ENCODE results near the gene MT2A.
"Not testable (repeated sequence)": the region's sequence is repeated elsewhere in the genome, so short reads cannot be mapped to it uniquely, and the experiment has no call there.

Gene MT2A

GRCh38 chr16:56623184-56623583, 14.8 kb downstream of the MT2A start:
- not testable (repeated sequence) for DNase-seq

- no peak for DNase-seq
Measured at GRCh38 chr16:56623637-56624036, 15.3 kb downstream of the MT2A start.

- no peak for DNase-seq
Measured at GRCh38 chr16:56625140-56625942, 17.0 kb downstream of the MT2A start, which contains the start of gene MT1E. TSS of gene MT1E (plus strand) at chr16:56625781. CDS start at chr16:56625852, 71 bp downstream.

- no peak for DNase-seq
Measured at GRCh38 chr16:56625943-56626654, 17.7 kb downstream of the MT2A start.

DNA sequence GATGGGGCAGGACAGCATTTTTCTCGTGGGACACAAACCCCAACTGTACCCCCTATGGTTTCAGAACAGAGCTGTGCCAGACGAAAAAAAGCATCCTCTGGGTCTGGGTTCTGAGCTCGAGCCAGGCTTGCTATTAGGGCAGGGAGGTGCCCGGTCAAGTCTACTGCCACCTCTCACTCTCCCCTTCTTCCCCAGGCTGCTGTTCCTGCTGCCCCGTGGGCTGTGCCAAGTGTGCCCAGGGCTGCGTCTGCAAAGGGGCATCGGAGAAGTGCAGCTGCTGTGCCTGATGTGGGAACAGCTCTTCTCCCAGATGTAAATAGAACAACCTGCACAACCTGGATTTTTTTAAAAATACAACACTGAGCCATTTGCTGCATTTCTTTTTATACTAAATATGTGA, 18.3 kb downstream of the MT2A start:
- no peak for DNase-seq

DNA sequence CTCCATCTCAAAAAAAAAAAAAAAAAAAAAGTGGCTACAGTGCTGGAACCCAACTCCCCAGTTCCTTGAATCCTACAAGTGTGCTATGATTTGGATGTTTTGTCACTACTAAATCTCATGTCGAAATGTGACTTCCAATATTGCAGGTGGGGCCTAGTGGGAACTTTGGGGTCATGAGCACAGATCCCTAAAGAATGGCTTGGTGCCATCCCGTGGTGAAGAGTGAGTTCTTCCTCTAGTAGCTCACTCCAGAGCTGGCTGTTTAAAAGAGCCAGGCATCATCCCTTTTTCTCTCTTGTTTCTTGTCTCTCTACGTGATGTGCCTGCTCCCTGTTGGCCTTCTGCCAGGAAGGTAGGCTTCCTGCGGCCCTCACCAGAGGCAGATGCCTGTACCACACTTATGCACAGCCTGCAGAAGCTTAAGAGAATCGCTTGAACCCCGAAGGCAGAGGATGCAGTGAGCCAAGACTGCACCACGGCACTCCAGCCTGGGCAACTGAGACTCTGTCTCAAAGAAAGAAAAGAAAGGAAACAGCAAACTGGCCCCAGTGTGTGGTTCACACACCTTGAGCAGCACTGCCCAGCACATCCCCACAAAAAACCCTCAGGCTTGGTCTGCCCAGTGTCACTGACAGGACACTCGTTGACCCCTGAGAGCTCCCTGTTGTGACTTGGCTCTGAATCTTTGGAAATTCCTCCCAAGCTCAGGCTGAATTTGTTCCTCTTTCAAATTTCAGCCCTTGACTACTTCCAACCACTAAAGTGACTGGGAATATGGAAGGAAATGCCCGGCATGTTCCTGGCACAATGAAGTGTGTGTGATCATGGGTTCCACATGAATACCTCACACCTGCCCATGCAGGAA, 20.3 kb downstream of the MT2A start:
- DNase-seq, result no peak

DNA sequence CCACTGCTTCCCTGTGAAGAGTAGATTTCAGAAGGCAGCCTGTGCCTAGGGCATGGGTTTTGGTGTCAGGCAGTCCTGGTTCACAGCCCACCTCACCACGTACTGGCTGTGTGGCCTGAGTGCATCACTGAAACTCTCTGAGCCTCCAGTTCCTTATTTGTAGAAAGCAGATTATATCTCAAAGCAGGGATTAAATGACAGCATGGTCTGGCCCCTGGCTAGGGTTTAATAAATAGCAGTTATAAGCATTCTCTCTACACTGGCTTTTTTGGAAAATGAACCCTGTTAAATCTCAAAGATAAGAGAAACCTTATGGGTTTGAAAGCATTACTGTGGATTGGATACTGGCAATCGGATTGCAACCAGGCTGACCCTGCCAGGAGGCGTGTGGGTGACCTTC, 21.1 kb downstream of the MT2A start:
- DNase-seq, result no peak

- DNase-seq, result no peak
Measured at GRCh38 chr16:56630134-56630533, 21.8 kb downstream of the MT2A start.

GRCh38 chr16:56631197-56631596, 22.8 kb downstream of the MT2A start:
- DNase-seq, result no peak

DNA sequence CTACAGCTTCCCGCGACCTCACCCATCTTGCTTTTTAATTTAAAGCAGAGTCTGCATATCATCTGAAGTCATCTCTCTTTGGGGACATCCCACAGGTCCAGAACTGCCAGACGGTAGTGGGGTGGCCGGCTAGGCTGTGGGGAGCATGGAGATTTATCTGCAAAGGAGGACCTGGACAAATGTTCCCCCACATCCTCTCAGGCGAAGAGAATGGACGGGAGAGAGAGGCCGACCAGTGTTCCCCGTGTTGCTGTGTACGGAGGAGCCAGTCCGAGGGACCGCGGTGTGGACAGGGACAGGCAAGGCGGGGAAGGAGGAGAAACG, 23.4 kb downstream of the MT2A start:
- DNase-seq, result no peak

- DNase-seq, result no peak
Measured at GRCh38 chr16:56632156-56632847, 23.9 kb downstream of the MT2A start, which contains the start of gene MT1M. TSS of gene MT1M (plus strand) at chr16:56632659. CDS start at chr16:56632732, 73 bp downstream.

GRCh38 chr16:56632848-56633365, 24.5 kb downstream of the MT2A start:
- no peak for DNase-seq

DNA sequence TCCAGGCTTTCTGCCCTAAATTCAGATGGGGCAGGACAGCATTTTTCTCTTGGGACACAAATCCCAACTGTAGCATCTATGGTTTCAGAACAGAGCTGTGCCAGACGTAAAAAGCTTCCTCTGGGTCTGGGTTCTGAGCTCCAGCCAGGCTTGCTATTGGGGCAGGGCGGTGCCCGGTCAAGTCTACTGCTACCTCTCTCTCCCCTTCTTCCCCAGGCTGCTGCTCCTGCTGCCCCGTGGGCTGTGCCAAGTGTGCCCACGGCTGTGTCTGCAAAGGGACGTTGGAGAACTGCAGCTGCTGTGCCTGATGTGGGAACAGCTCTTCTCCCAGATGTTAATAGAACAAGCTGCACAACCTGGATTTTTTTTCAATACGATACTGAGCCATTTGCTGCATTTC, 25.2 kb downstream of the MT2A start:
- DNase-seq, result no peak

GRCh38 chr16:56634715-56635440, 26.5 kb downstream of the MT2A start:
- no peak for DNase-seq

DNA sequence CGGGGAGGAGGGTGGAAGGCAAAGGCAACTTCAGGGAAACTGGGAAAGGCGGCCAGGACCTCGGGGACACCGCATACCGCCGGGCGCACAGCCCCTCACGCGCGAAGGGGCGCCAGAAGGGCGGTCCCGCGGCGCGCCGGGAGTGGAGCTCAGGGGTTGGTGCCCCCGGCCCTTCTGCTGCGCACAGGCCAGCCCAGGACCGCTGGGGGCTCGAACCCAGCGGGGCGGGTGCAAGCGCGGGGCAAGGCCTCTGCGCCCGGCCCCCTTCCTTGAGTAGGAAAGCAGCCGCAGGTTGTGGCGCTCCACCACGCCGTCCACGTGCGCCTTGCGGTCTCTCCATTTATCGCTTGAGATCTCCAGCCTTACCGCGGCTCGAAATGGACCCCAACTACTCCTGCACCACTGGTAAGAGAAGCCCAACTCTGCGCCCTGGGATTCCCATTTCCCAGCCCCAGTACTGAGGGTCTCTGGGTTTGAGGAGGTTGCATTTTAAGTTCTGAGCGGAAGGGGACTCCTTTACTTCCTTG, 27.1 kb downstream of the MT2A start:
- no peak for DNase-seq

GRCh38 chr16:56636616-56637413, 28.4 kb downstream of the MT2A start:
- DNase-seq, result no peak

- DNase-seq, result no peak
Measured at GRCh38 chr16:56637814-56638750, 29.7 kb downstream of the MT2A start, which contains the start of gene MT1A. TSS of gene MT1A (plus strand) at chr16:56638666. CDS start at chr16:56638739, 73 bp downstream.

DNA sequence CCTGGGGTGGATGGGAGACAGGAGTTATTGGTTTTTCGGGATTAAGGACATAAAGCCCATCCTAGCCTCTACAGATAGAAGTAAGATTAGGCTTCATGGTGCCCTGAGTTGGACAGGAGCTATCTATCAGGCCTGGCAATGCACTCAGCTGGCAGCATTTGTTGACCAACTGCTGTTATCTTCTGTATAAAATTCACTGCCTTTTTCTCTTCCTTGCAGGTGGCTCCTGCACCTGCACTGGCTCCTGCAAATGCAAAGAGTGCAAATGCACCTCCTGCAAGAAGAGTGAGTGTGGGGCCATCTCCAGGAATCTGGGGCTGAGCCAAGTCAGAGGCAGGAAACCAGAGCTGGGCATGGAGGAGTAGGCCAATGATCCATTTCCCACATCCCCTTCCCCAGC, 30.7 kb downstream of the MT2A start:
- no peak for DNase-seq

DNA sequence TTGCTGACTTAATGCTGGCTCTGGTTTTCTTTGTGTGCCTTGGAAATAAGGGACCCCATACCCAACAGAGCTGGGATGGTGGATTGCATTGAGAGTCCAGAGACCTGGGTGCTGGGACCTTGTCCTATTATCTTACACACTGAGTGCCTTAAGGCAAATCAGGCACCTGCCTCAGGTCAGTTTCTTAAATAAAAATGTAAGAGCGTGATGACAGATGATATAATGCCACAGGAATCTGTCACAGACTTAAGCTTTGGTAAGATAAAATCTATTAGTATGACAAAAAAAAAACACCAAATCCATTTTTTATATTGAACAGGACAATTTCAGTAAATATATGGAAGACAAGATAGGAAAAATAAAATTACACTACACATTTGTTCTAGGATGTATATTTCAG, 31.7 kb downstream of the MT2A start:
- no peak for DNase-seq
